Neural progenitor cell (in vitro differentiated cells): ENCODE measurements around the gene FANCD2OS. TPM values are rescaled to one million over a fixed set of nuclear protein-coding genes. Genes with fewer than 3 reads are reported as not detected.

Source experiments
- DNase-seq: peaks from one replicate; pipeline ENCODE4 v3.0.0-alpha.2; 2016; ENCODE audit warnings: low spot score
- H2AFZ ChIP-seq: fragments of 200-600 bp; sonication (generic); replicated peaks from 2 replicates; pipeline ENCODE4 v1.6.1; 2016; ENCODE audit warnings: antibody characterized with exemption
- H3F3A ChIP-seq: fragments of 200-600 bp; sonication (generic); 2 replicates; pipeline ENCODE4 v1.6.1; 2016; ENCODE audit warnings: antibody characterized with exemption, low read depth
- H3K27ac ChIP-seq: fragments of 200-600 bp; sonication (generic); 2 replicates; pipeline ENCODE4 v1.5.1; 2016; ENCODE audit warnings: mild to moderate bottlenecking
- H3K27me3 ChIP-seq: fragments of 200-600 bp; sonication (generic); 2 replicates; pipeline ENCODE4 v1.6.1; 2016; ENCODE audit warnings: mild to moderate bottlenecking, moderate library complexity
- H3K36me3 ChIP-seq: fragments of 200-600 bp; sonication (generic); 2 replicates; pipeline ENCODE4 v1.5.1; 2016
- H3K4me1 ChIP-seq: fragments of 200-600 bp; sonication (generic); 2 replicates; pipeline ENCODE4 v1.6.1; 2016; ENCODE audit warnings: mixed run types
- H3K4me2 ChIP-seq: fragments of 200-600 bp; sonication (generic); 2 replicates; pipeline ENCODE4 v1.6.1; 2016
- H3K4me3 ChIP-seq: fragments of 200-600 bp; sonication (generic); 2 replicates; pipeline ENCODE4 v1.5.1; 2016
- H3K79me2 ChIP-seq: fragments of 200-600 bp; sonication (generic); 2 replicates; pipeline ENCODE4 v1.6.1; 2016; ENCODE audit warnings: low read depth
- H3K9ac ChIP-seq: fragments of 200-600 bp; sonication (generic); 2 replicates; pipeline ENCODE4 v1.6.1; 2016
- H3K9me3 ChIP-seq: fragments of 200-600 bp; sonication (generic); 2 replicates; pipeline ENCODE4 v1.5.1; 2016; ENCODE audit warnings: low read depth
- H4K20me1 ChIP-seq: fragments of 200-600 bp; sonication (generic); 2 replicates; pipeline ENCODE4 v1.6.1; 2016; ENCODE audit warnings: low read depth
- H3K27ac Mint-ChIP-seq: 3 replicates; pipeline ENCODE4 v1.8.0; 2021; ENCODE audit warnings: mixed read lengths
- H3K27me3 Mint-ChIP-seq: 2 replicates; pipeline ENCODE4 v1.8.0; 2022; ENCODE audit warnings: low read depth, mild to moderate bottlenecking, inconsistent platforms, moderate library complexity, mixed read lengths; ENCODE audit not compliant: insufficient read depth
- H3K36me3 Mint-ChIP-seq: 3 replicates; pipeline ENCODE4 v1.8.0; 2021; ENCODE audit warnings: mixed read lengths
- H3K4me1 Mint-ChIP-seq: 3 replicates; pipeline ENCODE4 v1.8.0; 2021; ENCODE audit warnings: mixed read lengths
- H3K4me3 Mint-ChIP-seq: 3 replicates; pipeline ENCODE4 v1.8.0; 2021; ENCODE audit warnings: mild to moderate bottlenecking, moderate library complexity, mixed read lengths
- H3K9me3 Mint-ChIP-seq: 3 replicates; pipeline ENCODE4 v1.8.0; 2020; ENCODE audit warnings: mixed read lengths
- EZH2 ChIP-seq: fragments of 200-600 bp; sonication (generic); IDR thresholded peaks from 2 replicates; pipeline ENCODE4 v1.6.1; 2017; ENCODE audit warnings: antibody characterized with exemption, mild to moderate bottlenecking, moderate library complexity
- EZH2phosphoT487 ChIP-seq: fragments of 200-600 bp; sonication (generic); IDR thresholded peaks from 2 replicates; pipeline ENCODE4 v1.6.1; 2017; ENCODE audit warnings: antibody characterized with exemption
- total RNA-seq: library from RNA; depleted of rRNA; stranded (reverse); fragments of >200 nt; gene quantifications from 2 replicates; pipeline ENCODE4 v1.2.3, GENCODE V29; 2015; ENCODE audit warnings: low replicate concordance
- TF ChIP-seq, protein P1 (sequence below): fragments of 200-600 bp; sonication (generic); IDR thresholded peaks from 2 replicates; pipeline ENCODE4 v1.5.1; 2017; ENCODE audit warnings: antibody characterized with exemption, mild to moderate bottlenecking

Gene FANCD2OS
- total RNA-seq, 1 donor from 2014 or later, result not detected

DNA sequence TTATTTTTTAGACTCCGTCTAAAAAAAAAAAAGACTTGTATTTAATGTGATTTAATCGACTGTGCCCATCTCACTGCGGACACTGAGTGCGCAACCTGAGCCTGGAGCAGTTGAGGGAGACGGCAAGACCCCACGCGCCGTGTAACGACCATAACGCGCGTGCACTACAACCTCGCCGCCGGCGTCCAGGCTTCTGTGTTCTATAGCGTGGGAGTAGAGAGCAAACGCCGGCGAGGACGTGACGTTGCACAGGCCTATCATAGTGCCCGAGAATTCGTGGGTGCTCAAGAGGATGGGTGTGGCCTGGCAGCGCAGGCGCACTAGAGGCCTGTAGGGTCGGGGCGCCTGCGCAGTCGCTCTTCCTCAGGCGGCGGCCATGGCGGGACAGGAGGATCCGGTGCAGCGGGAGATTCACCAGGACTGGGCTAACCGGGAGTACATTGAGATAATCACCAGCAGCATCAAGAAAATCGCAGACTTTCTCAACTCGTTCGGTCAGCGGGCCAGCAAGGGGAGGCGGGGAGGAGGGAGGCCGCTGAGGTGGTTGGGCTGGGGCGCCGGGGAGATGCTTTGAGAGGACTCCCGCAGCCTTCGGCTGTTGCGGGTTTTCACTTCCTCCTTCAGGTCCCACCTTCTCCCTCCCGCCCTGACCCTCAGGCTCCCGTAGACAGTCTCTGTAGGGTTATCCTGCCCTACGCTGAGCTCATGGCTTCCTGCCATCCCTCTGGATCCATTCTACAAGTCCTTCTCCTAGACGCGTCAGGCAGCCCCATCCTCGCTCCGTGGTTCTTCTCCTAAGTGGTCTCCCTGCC lies 7.5 kb upstream of the FANCD2OS start, which contains the start of gene BRK1:
Gene BRK1, plus strand, starts transcription at position 350 of the 812 bp plus-strand sequence. Its CDS starts 27 bp downstream, at position 377.
- H3K9me3 Mint-ChIP-seq, result no peaks in the 10 kb centered on the region
- no peaks in the 10 kb centered on the region for H3K36me3 Mint-ChIP-seq
- Histone ChIP-seq H2AFZ (peak within 1 kb of the TSS; percentile 94), H3K4me1 (peaks cover 6% of the 10 kb centered on the region), H3K9ac (peak within 1 kb of the TSS; percentile 86), H3K9me3 (no peaks in the 10 kb centered on the region), H3K4me3 (peak within 1 kb of the TSS; percentile 93), H3F3A (no peaks in the 10 kb centered on the region), H3K27ac (no peak within 1 kb of the TSS), H3K27me3 (no peaks in the 10 kb centered on the region), H3K4me2 (peak within 1 kb of the TSS; percentile 92), H3K36me3 (no peaks in the 10 kb centered on the region), H3K79me2 (peaks cover 49% of the 10 kb centered on the region), H4K20me1 (peaks cover 12% of the 10 kb centered on the region)
- peak within 1 kb of the TSS; percentile 100 for H3K4me3 Mint-ChIP-seq
- TF ChIP-seq, protein P1, sequence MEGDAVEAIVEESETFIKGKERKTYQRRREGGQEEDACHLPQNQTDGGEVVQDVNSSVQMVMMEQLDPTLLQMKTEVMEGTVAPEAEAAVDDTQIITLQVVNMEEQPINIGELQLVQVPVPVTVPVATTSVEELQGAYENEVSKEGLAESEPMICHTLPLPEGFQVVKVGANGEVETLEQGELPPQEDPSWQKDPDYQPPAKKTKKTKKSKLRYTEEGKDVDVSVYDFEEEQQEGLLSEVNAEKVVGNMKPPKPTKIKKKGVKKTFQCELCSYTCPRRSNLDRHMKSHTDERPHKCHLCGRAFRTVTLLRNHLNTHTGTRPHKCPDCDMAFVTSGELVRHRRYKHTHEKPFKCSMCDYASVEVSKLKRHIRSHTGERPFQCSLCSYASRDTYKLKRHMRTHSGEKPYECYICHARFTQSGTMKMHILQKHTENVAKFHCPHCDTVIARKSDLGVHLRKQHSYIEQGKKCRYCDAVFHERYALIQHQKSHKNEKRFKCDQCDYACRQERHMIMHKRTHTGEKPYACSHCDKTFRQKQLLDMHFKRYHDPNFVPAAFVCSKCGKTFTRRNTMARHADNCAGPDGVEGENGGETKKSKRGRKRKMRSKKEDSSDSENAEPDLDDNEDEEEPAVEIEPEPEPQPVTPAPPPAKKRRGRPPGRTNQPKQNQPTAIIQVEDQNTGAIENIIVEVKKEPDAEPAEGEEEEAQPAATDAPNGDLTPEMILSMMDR, result no peak
- TF ChIP-seq EZH2phosphoT487 (no peak), EZH2 (no peak)
- peaks cover 17% of the 10 kb centered on the region for H3K4me1 Mint-ChIP-seq
- peak; percentile 95 for DNase-seq
- peak within 1 kb of the TSS; percentile 98 for H3K27ac Mint-ChIP-seq
- peaks cover 4% of the 10 kb centered on the region for H3K27me3 Mint-ChIP-seq

DNA sequence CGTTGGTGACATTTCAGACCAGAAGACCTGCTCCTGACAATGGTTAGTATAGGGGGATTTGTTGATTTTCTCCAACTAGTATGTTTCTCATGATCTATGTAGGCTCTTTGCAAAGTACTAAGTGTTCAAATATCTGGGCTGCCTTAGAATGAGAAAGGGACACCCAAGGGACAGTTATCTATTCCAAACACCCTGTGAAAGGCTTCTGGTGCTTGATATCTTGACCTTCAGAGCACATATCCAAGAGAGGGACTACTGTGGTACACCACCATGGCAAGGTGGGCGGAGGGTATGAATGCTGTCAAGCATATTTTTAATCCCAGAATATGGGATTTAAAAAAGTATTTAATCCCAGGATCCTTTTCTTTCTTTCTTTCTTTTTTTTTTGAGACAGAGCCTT lies 1.1 kb downstream of the FANCD2OS start:
- no peak for DNase-seq
- no peaks in the 10 kb centered on the region for H3K36me3 ChIP-seq
- no peak overlapping the region for H3K4me2 ChIP-seq
- Mint-ChIP-seq H3K9me3 (no peaks in the 10 kb centered on the region), H3K4me1 (no peaks in the 10 kb centered on the region), H3K27ac (no peak overlapping the region), H3K27me3 (peaks cover 1% of the 10 kb centered on the region), H3K36me3 (peaks cover 3% of the 10 kb centered on the region), H3K4me3 (no peak overlapping the region)
- H3K9ac ChIP-seq, result no peak overlapping the region
- no peaks in the 10 kb centered on the region for H3K27me3 ChIP-seq
- no peak overlapping the region for H3K27ac ChIP-seq
- H3K9me3 ChIP-seq, result no peaks in the 10 kb centered on the region
- TF ChIP-seq, protein P1, result no peak
- no peak for TF ChIP-seq EZH2
- no peak for TF ChIP-seq EZH2phosphoT487
- H3K4me3 ChIP-seq, result no peak overlapping the region
- no peaks in the 10 kb centered on the region for H3K4me1 ChIP-seq
- no peaks in the 10 kb centered on the region for H4K20me1 ChIP-seq
- no peaks in the 10 kb centered on the region for H3F3A ChIP-seq
- H3K79me2 ChIP-seq, result no peaks in the 10 kb centered on the region
- no peak overlapping the region for H2AFZ ChIP-seq

DNA sequence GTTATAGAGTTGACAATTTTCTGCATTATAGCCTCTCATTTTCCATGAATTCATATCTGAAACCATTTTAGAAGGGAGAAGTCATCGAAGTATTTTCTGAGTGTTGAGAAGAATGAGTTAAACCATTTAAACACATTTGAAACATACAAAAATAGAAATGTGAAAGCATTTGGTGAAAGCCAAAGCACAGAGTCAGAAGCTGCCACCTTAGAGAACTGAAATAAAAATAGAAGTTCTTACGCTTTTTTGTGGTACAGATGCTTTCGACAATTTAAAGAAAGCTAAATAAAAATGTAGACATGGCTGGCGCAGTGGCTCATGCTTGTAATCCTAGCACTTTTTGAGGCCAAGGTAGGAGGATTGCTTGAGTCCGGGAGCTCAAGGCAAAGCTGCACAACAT lies 9.0 kb downstream of the FANCD2OS start:
- peaks cover 8% of the 10 kb centered on the region for H3K36me3 Mint-ChIP-seq
- Histone ChIP-seq H3K4me3 (no peak overlapping the region), H3K79me2 (no peaks in the 10 kb centered on the region), H3K36me3 (no peaks in the 10 kb centered on the region), H3K9me3 (no peaks in the 10 kb centered on the region), H3K9ac (no peak overlapping the region), H4K20me1 (no peaks in the 10 kb centered on the region), H3K27me3 (no peaks in the 10 kb centered on the region), H3K27ac (no peak overlapping the region), H3K4me1 (no peaks in the 10 kb centered on the region), H3F3A (no peaks in the 10 kb centered on the region), H3K4me2 (no peak overlapping the region), H2AFZ (no peak overlapping the region)
- no peak overlapping the region for H3K27ac Mint-ChIP-seq
- H3K4me3 Mint-ChIP-seq, result no peak overlapping the region
- no peaks in the 10 kb centered on the region for H3K9me3 Mint-ChIP-seq
- TF ChIP-seq, protein P1, result no peak
- TF ChIP-seq EZH2phosphoT487 (no peak), EZH2 (no peak)
- H3K27me3 Mint-ChIP-seq, result no peaks in the 10 kb centered on the region
- no peak for DNase-seq
- no peaks in the 10 kb centered on the region for H3K4me1 Mint-ChIP-seq
